ENCODE data around the gene PLA2G6.
"Not testable (repeated sequence)": the region's sequence is repeated elsewhere in the genome, so short reads cannot be mapped to it uniquely, and the experiment has no call there.

PLA2G6 gene

DNA sequence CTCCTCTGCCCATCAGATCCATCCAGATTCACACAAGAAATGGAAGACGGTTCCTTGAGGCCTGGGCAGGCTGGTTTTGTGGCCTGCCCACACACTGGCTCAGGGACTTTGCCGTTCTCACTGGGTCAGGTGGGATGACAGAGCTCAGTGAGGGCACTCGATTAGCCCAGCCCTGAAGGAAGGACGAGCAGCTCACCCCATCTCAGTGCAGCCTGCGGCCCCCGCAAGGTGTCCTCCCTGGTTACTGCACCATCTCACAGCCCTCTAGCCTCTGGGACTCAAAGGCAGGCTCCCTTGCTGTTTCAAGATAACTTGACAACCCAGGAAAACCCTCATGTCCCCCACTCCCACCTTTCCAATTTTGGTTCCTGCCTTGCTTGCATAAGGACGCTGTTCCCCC lies 101.8 kb downstream of the PLA2G6 start:
- in situ Hi-C loops (cut with MboI; ENCODE audit: low sequenced_read_pairs, unreplicated experiment): no loop called here
- DNase-seq (ENCODE audit: low spot score): no peak
- TF ChIP-seq, protein P1, sequence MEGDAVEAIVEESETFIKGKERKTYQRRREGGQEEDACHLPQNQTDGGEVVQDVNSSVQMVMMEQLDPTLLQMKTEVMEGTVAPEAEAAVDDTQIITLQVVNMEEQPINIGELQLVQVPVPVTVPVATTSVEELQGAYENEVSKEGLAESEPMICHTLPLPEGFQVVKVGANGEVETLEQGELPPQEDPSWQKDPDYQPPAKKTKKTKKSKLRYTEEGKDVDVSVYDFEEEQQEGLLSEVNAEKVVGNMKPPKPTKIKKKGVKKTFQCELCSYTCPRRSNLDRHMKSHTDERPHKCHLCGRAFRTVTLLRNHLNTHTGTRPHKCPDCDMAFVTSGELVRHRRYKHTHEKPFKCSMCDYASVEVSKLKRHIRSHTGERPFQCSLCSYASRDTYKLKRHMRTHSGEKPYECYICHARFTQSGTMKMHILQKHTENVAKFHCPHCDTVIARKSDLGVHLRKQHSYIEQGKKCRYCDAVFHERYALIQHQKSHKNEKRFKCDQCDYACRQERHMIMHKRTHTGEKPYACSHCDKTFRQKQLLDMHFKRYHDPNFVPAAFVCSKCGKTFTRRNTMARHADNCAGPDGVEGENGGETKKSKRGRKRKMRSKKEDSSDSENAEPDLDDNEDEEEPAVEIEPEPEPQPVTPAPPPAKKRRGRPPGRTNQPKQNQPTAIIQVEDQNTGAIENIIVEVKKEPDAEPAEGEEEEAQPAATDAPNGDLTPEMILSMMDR (IDR thresholded peaks at IDR 0.05; ENCODE audit: borderline replicate concordance, control extremely low read depth, extremely low read depth, insufficient read depth, missing control alignments): no peak

DNA sequence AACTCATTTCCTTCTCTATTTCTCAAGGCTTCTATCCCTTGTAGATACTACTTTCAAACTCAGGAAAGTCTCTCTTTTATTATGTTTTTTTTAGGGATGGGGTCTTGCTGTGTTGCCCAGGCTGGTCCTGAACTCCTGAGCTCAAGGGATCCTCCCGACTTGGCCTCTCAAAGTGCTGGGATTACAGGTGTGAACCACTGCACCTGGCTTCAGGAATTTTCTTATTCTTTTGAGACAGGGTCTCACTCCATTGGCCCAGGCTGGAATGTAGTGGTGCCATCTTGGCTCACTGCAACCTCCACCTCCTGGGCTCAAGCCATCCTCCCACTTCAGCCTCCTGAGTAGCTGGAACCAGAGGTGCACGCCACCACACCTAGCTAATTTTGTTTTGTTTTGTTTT lies 102.4 kb downstream of the PLA2G6 start:
- in situ Hi-C loops (cut with MboI; ENCODE audit: low sequenced_read_pairs, unreplicated experiment): not testable (repeated sequence)

DNA sequence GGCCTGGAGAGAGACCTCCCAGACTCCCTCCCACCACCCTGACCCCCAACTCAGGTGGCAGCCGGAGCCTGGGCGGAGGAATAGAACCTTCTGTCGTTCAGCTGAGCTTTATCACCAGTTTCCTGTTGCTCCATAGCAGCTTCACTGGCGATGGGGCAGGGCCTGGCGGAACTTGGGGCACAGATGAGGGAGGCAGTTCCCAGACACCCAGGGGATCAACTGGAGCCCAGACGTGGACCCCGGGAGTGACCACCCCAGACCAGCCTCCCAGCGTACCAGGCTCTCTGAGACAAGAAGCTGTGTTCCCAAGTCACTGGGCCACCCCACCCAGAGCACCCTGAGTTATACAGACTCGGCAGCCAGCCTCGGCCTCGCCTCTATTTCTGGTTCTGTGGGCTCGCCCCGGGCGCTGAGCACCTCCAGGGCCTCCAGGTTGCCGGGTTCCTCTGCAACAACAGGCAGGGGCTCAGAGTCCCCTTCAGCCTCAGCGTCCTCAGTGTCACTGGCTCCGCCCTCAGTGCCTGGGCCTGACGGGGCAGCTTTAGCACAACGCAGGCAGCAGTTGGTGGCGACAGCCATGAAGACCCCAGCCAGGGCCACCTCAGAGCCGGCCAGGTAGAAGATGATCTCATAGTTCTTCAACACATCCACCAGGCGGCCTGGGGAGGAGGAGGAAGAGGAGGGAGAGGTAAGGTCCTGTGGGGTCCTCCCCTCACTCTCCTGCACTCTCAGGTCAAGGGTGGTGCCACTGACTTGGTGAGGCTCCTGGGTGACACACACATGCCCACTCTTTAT lies 103.4 kb downstream of the PLA2G6 start:
- in situ Hi-C loops (cut with MboI; ENCODE audit: low sequenced_read_pairs, unreplicated experiment): no loop called here
- no peak for DNase-seq (ENCODE audit: low spot score)
- TF ChIP-seq, protein P1 (IDR thresholded peaks at IDR 0.05; ENCODE audit: borderline replicate concordance, control extremely low read depth, extremely low read depth, insufficient read depth, missing control alignments): no peak

More for the DNA sequence above, 102.4 kb downstream of the PLA2G6 start:
- not testable (repeated sequence) for DNase-seq (ENCODE audit: low spot score)

DNA sequence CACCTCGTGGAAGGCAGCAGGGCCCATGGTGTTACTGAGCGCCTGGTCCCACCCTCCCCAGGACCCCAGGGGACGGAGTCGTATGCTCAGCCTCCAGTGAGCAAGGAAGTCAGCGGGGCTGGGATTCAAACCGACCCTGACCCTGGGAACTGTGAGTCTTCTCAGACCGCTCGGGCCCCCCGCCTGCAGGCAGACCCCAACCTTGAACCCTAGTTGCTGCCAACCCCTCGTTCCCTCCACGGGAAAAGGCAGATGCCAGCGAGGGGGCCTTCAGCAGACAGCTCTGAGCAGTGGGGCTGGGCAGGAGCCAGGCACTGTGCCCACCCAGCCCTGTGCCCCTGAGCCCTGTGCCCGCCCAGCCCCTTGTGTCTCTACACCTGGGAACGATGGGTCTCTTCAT lies 104.0 kb downstream of the PLA2G6 start:
- DNase-seq (ENCODE audit: low spot score): no peak
- in situ Hi-C loops (cut with MboI; ENCODE audit: low sequenced_read_pairs, unreplicated experiment): no loop called here
- TF ChIP-seq, protein P1 (IDR thresholded peaks at IDR 0.05; ENCODE audit: borderline replicate concordance, control extremely low read depth, extremely low read depth, insufficient read depth, missing control alignments): no peak

DNA sequence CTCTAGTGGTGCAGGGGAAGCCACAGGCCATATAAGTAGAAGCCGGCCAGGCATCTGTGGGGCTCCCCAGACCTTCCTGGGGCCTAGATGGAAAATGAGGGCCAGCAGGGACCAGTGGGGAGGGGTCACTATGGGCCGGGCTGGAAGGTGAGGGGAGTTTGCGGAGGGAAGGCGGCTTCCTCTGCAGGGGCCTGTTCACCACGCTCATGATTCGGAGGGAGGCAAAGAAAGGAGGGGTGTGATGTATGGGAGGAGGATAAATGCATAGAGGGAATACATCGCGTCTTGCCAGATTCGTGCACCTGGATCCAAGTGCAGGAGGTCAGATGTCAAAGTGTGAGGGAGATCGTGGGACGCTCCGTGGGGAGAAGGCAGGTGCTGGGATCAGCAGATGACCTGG lies 104.5 kb downstream of the PLA2G6 start:
- TF ChIP-seq, protein P1 (IDR thresholded peaks at IDR 0.05; ENCODE audit: borderline replicate concordance, control extremely low read depth, extremely low read depth, insufficient read depth, missing control alignments): no peak
- in situ Hi-C loops (cut with MboI; ENCODE audit: low sequenced_read_pairs, unreplicated experiment): no loop called here
- DNase-seq (ENCODE audit: low spot score): no peak

DNA sequence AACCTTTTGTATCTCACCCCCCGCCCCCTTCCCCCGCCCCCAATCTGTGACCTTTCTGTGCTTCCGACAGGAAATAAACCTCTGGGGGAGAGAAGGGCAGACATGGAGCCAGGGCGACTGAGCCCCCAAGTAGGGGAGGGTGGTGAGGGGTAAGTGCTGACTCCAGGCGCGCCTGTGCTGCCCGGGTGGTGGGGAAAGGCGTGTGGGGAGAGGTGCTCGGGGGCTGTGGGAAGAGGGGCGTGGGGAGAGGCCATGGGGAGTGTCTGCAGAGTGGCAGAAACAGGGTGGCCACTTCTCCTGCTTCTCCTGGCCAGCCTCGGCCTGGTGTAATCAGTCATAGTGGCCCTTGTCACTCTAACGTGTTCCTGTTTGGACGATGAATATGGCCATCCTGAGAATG lies 105.7 kb downstream of the PLA2G6 start:
- in situ Hi-C loops (cut with MboI; ENCODE audit: low sequenced_read_pairs, unreplicated experiment): no loop called here

More for the DNA sequence above, 105.7 kb downstream of the PLA2G6 start:
- no peak for DNase-seq (ENCODE audit: low spot score)
- TF ChIP-seq, protein P1 (IDR thresholded peaks at IDR 0.05; ENCODE audit: borderline replicate concordance, control extremely low read depth, extremely low read depth, insufficient read depth, missing control alignments): no peak
